Globus pallidus (tissue), 1 donor: ENCODE data around the gene TFDP1.
"Not testable (repeated sequence)": the region's sequence is repeated elsewhere in the genome, so short reads cannot be mapped to it uniquely, and the experiment has no call there.

Experiments used
- DNase-seq: peaks from one replicate; pipeline ENCODE4 v3.0.0-alpha.2; 2015; ENCODE audit warnings: low spot score

The TFDP1 gene

DNA sequence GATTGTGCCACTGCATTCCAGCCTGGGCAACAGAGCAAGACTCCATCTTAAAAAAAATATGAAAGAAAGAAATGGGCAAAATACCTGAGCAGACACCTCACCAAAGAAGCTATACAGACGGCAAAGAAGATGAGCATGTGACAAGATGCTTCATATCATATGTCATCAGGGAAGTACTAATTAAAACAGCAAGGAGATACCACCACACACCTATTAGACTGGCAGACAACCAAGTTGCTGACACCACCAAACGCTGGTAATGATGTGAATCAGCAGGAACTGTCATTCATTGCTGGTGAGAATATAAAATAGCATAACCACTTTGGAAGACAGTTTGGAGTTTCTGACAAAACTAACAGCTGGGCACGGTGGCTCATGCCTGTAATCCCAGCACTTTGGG lies 11.5 kb upstream of the TFDP1 start:
- DNase-seq, result no peak

DNA sequence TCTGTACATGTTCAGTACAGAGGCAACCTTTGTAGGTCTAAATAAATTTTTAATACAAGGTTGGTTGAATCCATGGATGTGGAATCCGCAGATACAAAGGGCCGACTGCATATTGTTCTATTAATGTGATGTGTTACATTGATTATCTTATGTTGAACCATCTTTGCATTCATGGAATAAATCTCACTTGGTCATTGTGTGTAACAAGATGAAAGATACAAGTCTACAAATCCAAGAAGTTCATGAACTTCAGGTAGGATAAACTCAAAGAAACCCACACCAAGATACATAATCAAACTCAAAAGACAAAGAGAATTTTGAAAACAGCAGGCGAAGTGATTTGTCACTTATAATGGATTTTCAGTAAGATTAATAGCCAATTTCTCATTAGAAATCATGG lies 8.0 kb upstream of the TFDP1 start:
- DNase-seq, result no peak

DNA sequence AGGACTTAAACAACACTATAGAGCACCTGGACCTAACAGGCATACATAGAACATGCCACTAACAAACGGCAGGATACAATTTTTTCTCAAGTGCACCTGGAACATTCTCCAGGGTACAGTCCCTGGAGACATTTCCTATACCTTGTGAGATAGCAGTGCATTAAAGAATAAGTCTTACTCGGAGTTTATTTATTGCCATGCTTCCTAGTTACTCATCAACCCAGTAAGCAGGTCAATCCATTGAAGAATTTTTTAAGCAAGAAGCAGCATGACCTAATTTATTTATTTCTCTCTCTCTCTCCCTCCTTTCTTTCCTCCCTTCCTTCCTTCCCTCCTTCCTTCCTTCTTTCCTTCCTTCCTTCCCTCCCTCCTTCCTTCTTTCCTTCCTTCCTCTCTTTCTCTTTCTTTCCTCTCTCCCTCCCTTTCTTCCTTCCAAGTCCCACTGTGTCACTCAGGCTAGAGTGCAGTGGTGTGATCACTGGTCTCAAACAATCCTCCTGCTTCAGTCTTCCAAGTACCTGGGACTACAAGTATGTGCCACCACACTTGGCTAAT lies 6.6 kb upstream of the TFDP1 start:
- DNase-seq, result no peak

DNA sequence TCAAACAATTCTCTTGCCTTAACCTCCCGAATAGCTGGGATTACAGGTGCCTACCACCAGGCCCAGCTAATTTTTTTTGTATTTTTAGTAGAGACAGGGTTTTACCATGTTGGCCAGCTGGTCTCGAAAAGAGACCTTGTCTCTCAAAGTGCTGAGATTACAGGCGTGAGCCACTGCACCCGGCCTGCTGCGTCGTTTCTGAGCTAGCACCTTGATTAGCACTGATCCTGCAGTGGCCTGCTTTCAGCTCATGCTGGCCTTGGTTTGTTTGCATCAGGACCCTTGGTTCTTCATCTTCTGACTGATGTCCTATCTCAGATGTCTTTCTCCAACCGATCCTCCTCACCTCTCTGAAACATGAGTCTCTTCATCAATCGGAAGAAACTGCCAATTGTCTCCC lies 4.9 kb upstream of the TFDP1 start:
- DNase-seq, result no peak

DNA sequence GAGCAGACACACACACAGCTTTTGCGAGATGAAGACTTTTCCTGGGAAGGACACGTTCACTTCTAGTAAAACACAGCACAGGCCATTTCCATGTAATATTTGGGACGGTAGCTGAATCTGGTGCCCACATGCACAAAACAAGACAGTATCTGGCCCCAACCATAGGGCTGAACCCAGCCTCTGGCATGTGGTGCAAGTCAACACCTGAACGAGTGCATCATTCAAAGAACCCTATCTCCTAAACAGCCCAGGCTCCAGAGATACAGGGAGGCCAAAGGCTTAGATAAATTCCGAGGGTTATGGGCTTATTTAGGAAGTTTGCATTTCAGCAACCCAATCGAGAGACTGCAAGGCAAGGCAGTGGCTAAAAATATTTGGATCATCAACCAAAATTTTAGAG lies 2.7 kb upstream of the TFDP1 start:
- no peak for DNase-seq

DNA sequence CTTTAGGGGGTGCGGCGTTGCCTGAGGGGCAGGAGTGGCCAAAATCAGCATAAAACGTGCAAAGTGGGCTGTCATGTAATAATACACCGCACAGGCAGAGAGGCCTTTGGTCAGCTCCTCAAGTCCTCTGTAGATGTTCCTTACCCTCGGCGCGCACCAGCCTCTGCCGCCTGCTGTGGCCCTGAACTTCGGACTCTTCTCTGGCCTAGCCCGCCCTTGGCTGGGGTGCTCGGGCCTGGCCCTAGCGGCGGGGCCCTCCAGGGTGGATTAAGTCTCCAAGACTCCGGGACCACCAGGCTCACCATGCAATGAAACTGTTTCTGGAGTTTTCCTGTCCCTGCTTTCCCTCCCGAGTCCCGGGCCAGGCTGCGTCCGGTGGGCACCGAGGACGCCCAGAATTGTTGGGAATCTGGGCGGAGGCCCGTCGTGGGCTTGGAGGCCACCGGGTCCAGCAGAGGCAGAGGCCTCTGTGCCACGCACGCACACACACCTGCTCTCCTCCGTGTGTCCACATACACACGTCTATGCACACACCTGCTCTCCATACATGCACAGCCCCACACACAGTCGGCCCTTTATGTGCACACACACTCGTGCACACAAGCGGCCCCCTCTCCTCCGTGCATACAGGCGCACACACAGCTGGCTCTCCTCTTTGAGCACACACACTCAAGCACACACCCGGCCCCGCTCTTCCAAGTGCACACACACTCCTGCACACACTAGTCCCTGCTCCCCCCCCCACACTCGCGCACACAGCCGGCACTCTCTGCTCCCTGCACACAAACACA lies 1.5 kb upstream of the TFDP1 start:
- DNase-seq, result no peak

DNA sequence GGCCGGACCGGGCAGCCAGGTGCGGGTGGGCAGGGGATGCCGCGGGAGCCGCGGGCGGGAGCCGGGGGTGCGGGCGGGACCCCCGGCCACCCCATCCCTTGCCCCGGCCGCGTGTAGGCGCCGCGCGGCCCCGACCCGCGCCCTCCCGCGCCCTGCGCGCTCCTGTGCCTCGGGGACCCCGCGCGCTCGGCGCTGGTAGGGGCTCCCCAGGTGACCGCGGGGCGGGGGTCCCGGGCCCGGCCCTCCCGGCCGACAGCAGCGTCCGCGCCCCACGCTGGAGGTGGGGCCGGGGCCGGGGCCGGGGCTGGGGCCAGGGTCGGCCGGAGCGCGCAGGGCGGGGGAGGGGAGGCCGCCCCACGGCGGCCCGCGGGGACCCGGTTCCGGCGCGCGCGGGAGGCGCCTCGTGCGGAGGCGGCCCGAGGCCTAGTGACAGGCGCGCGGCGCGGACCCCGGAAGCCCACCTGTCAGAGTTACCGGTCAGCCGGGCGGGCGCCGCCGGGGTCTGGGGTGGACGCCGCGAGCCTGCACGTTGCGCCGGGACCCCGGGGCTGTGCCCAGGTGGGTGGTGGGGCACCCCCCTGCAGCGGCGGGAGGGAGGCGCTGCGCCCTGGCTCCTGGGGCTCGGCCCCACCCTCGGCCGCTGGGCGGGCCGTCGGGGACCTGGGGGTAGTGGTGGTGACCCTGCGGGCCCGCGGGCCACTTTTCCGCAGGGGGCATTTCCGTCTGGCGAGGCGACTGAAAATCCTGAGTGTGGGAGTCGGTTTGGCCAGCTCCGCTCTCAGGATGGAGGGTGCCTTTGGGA lies 518 bp downstream of the TFDP1 start:
- no peak for DNase-seq

DNA sequence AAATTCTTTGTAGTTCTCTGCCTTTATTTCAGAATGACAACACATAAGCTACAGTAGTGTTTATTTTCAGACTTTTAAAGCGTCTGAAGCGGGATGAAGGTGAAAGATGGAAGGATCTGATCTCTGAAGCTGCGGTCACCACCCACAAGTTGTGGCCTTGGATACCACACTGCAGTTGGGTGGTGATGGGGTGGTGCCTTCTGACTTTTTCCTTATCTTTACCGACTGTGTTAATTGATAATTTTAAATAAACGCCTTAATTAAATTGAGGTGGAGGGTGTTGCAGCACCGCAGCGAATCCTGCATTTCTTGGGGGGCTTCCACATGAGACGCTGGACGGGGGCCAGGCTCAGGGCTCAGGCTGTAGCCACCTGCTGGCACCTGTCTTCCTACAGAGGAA lies 1.3 kb downstream of the TFDP1 start:
- DNase-seq, result no peak

DNA sequence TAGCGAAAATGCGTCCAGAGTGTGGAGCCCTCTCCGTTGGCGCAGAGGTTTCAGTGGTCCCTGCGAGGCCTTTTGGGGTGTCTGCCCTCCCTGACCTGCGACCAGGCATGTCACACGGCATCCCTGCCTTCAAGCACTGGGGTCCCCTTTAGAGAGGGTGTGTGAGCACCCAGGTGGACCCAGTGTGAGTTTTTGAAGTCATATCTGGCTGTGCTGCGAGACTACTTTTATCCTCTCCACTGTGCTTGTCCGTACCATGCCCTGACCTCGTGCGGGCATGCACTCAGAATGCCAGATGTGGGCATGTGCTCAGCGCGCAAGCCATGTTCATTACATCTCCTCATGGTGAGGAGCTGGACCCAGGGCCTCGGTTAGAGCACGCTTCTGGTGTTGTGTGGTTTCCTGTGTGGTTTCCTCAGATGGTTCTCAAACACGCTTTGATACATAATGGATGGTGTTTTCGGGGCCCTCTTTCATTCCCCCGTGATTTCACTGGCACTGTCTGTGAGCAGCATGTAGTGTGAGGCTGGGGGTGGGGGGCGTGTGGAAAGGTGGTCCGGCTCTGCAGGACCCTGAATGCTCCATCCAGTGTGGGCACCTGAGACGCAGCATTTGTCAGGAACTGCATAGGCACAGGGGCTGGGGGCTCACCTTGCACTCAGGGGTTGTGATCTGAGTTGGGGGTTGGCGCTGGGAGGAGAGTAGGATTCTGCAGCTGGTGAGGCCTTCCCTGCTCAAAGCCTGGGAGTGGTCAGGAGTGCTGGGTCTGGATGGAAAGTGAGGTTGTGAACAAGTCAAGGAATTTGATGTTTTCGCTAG lies 2.3 kb downstream of the TFDP1 start:
- DNase-seq, result no peak

DNA sequence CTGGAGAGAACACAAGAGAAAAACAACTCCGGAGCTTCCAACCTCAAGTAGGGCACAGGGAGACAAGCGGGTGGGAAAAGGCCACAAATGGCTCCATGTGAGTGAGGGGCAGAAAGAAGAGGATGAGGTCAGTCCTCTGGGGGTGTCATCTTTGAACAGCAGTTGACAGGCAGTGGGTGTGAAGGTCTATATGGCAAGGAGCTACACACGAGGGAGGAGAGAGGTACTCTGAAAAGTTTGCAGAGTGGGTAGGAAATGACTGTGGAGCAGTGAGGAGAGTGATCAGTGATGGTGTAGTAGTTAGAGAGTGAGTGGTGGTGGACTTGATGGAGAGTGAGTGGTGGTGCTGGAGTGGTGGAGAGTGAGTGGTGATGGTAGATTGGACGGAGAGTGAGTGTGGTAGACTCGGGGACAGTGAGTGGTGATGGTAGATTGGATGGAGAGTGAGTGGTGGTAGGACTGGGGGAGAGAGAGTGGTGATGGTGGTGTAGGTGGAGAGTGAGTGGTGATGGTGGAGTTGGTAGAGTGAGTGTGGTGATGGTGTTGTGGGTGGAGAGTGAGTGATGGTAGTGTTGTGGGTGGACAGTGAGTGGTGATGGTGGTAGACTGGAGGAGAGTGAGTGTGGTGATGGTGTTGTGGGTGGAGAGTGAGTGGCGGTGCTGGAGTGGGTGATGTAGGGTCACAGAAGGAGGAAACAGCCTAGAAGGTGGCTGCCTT lies 4.0 kb downstream of the TFDP1 start:
- no peak for DNase-seq

DNA sequence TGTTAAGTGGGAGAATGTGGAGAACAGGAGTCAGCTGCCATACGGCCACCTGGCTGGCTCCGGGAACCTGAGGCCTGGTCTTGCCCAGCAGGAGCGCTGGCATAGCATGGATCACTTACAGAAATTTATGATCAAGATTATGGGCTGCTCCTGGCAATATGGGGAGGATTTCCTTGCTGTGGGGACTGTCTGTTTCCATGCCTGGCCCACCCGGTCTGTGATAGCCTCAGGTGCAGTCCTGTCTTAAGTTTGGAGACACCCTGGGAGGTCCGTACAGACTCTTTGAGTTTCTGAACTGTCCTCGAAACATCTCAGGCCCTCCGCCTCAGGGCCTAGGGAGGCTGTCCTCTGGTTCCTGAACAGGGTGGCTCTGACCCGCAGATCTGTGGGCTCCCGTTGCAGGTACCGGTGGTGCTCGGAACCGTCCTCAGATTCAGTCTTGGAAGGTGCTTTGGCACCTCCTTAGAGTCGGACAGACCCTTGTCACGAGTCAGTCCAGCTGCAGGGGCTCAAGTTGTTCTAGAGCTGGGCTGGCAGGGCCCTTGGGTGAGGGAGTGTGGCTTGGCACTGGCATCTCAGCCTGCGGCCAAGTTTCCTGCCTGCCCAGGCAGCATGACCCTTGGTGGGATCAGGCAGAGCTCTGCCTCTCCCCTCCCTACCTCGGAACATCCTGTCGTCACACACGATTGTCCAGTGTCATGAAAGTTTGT lies 4.9 kb downstream of the TFDP1 start:
- DNase-seq, result no peak

DNA sequence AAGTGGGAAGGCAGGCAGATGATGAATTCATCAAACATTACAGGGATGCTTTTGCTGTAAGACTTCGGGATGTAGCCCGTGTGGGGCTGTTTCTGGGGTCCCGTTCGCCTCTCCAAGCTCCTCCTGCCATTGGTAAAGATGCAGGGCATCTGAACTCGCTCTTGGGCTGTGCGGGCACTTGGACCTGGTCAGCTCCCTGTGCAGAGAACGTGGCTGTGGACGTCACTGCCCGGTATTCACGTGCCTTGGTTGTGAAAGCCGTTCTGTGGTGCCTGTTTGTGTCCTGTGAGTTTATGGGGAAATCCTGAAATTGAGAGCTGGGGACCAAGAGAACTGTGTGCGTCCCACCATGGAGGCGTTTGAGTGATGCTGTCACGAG lies 5.4 kb downstream of the TFDP1 start:
- DNase-seq, result no peak

DNA sequence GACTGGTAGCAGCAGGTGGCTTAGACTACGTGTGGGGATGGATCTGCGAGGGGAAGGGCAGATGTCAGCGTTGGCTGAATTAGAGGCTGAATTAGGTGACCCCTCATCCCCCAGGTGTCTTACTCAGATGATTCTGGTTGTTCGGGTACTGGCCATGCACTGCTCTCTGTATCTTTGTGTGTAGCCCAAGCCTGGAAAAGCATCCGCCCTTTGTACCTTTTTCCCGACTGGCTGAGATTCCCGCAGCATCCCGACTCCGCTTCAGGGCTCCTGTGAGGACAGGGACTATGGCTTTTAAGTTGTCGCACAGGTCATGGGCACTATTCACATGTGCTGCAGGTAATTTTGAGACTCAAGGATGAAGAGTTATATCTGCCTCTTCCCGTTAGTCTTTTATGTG lies 7.2 kb downstream of the TFDP1 start:
- no peak for DNase-seq

DNA sequence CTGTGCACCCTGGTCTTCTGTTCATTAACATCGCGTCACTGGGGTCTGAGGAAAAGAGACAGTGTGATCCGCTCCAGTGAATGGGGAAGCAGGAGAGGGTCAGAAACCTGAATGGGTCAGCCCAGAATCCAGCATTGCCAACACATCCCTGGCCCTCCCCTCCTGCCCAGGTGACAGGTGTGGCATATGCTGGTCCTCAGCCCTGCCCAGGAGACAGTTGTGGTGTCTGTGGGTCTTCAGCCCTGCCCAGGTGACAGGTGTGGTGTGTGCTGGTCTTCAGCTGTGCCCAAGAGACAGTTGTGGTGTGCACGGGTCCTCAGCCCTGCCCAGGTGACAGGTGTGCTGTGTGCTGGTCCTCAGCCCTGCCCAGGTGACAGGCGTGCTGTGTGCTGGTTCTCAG lies 8.0 kb downstream of the TFDP1 start:
- DNase-seq, result no peak

DNA sequence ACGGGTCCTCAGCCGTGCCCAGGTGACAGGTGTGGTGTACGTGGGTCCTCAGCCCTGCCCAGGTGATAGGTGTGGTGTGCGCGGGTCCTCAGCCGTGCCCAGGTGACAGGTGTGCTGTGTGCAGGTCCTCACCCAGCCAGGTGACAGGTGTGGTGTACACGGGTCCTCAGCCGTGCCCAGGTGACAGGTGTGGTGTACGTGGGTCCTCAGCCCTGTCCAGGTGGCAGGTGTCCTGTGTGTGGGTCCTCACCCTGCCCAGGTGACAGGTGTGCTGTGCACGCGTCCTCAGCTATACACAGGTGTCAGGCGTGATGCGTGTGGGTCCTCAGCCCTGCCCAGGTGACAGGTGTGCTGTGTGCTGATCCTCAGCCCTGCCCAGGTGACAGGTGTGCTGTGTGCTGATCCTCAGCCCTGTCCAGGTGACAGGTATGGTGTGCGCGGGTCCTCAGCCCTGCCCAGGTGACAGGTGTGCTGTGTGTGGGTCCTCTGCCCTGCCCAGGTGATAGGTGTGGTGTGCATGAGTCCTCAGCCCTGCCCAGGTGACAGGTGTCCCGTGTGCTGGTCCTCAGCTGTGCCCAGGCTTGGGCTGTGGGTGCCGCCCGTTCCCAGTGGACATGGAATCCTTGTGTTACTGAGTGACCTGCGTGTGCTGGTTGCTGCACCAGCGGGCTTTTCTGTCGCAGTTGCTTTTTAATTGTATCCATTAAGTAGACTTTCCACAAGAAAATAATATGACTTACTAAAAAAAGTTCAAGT lies 9.7 kb downstream of the TFDP1 start:
- DNase-seq, result not testable (repeated sequence)

DNA sequence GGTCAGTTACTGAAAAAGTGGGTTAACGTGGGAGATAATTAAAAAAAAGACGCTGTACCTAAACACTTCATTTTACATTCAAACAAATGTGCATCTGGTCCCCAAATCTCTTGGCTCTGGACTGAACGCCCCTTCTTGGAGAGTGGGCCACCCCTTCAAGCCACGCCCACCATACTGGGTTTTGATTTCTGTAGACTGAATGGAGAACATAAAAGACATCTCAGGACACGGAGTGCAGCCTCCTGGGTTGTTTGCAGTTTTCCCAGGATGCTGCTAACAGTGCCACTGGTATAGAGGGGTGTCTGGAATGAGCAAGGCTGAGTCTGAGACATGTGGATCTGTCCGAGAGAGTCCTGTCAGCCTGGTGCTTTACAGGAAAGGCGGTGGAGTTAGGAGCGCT lies 10.6 kb downstream of the TFDP1 start:
- no peak for DNase-seq

DNA sequence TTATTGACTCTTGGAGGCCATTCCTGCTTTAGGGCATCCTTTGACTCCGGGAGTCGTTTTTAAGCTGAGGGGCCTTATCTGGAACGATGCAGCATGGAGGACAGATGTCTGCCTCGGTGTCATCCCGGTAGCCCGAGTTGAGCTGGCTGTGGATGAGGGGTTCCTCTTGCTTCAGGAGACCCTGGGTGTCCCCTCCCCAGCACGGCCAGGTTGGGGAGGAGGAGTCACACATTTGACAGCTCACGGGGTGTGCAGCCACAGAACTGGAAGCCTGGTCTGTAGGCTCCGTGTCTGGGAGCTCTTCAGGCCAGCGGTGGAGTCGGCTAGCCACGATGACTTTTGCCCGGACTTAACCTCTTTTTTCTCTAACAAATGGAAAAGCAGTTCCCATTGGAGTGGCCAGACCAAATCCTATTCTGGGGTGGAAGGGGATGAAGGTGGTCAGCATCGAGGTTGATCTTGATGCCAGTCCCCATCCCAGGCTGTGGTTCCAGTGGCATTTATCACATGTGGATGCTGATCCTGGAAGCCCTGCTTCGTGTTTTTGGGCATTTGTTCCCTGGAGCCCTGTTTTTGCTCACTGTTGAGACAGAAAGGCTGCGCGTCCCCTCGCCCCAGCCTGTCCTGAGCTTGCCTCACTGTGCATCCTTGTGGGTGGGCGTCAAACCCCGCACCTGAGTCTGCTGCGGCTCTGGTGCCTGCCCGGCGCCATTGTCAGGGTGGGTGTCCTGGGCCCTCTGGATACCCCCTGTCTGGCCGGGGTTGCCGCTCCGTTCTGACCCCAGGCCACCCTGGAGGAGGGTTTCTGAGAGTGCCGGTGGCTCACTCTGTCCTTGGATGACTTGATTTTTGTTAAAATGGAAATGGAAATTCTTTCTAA lies 12.0 kb downstream of the TFDP1 start:
- DNase-seq, result no peak

DNA sequence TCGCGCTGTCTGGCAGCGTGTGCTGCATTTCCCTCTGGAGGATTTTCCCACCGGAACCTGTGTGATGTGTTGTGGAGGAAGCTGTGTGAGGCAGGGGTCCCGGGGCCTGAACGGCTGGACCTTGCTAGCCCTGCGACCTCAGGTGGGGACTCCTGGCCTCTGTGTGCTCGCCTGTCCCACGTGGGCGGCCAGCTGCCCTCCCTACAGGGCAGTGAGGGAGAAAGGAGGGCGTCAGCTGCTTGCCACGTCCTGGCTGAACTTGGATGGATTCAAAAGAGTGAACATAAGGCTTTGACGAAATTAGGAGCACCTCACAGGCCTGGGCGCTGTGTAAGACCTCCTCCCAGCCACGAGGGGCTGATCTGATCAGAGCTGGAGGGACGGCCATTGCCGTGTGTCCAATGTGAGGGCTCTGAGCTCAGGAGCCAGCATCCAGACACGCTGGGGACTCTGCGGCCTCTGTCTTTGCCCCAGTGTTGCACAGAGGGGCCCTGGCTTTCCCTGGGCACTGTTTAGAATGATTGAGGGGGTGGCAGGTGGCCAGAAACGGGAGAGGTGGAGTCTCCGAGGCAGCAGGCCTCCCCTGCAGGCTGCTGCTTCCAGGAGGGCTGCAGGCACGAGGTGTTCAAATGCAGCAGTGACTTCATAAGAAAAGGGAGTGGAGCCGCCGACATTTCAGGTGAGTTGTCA lies 13.0 kb downstream of the TFDP1 start:
- DNase-seq, result no peak

DNA sequence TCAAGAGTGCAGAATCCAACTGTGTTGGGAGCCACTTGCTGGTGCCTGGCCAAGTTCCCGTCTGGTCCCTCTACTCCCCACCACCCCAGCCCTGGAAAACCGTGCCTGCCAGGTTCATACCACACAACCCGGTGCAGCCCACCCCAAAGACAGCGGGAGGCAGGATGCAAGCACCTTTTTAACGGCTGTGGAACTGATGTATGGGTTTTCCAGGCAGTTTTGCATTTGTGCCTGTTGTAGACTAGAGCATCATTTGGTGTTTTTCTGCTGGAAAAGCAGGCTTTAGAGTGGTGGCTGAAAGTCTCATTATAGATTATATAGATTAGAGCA lies 13.5 kb downstream of the TFDP1 start:
- no peak for DNase-seq
